K562 (cell line): ENCODE data around the gene CHD2. TPM values are rescaled to one million over a fixed set of nuclear protein-coding genes. Genes with fewer than 3 reads are reported as not detected.

Source experiments
- ATAC-seq: fragments of 200-7000 bp; cut with Tn5 transposase; 3 replicates; pipeline ENCODE4 v1.9.1; 2020; ENCODE audit warnings: moderate library complexity
- BruUV-seq: library from RNA; stranded (reverse); fragments of 400-500 nt; replicated peaks from 2 replicates; lab custom pipeline; 2021; lab: Mats Ljungman, UMichigan
- CTCF ChIA-PET: fragments of 300-600 bp; formaldehyde crosslinking; extraction: SDS; loops from one replicate; lab custom pipeline; 2021; ENCODE audit warnings: low intra/inter-chr PET ratio; lab: Yijun Ruan, JAX
- POLR2A ChIA-PET: fragments of 300-600, 350-650 bp; sonication (Branson Sonifier 250); formaldehyde crosslinking; extraction: SDS; loops from one replicate; lab custom pipeline; 2021; ENCODE audit warnings: antibody characterized with exemption, inconsistent platforms; lab: Yijun Ruan, JAX
- DNase-seq, 4 experiments: peaks; one replicate each; pipeline versions ENCODE4 v3.0.0 to v3.0.0-alpha.2; 2011 to 2018; ENCODE audit warnings: low spot score in 3 of 4, mixed read lengths in 3 of 4; ENCODE audit errors: extremely low read depth in 1 of 4
- FAIRE-seq: peaks from 2 replicates; lab custom pipeline; 2011; peaks lifted over from hg19 to GRCh38; lab: Jason Lieb, UNC
- H2AFZ ChIP-seq: 2 replicates; pipeline ENCODE4 v1.6.0; 2011; ENCODE audit warnings: low read depth, low read length, control low read depth, inconsistent platforms
- H3K27ac ChIP-seq: fragments of 200-600 bp; 3 replicates; pipeline ENCODE4 v1.8.0; 2011; ENCODE audit warnings: low read depth, mild to moderate bottlenecking, control low read depth, inconsistent platforms, low read length, moderate library complexity, mixed read lengths; ENCODE audit errors: extremely low read depth
- H3K27me3 ChIP-seq, 2 experiments: fragments of 300-600 bp in 1 of 2; 2 replicates in 1 of 2; 3 replicates in 1 of 2; pipeline versions ENCODE4 v1.6.0 to v1.8.0; 2011; ENCODE audit warnings: inconsistent platforms in 2 of 2, low read length in 2 of 2, mild to moderate bottlenecking in 1 of 2, mixed read lengths in 1 of 2, moderate library complexity in 1 of 2; ENCODE audit not compliant: control insufficient read depth in 2 of 2, insufficient read depth in 2 of 2
- H3K36me3 ChIP-seq: fragments of 300-600 bp; 3 replicates; pipeline ENCODE4 v1.8.0; 2011; ENCODE audit warnings: mild to moderate bottlenecking, low read length, inconsistent platforms; ENCODE audit not compliant: control insufficient read depth, insufficient read depth
- H3K4me1 ChIP-seq, 2 experiments: fragments of 200-600 bp in 1 of 2; replicated peaks in 1 of 2; 2 replicates in 1 of 2; 3 replicates in 1 of 2; pipeline versions ENCODE4 v1.5.1 to v1.8.0; 2011; ENCODE audit warnings: inconsistent platforms in 2 of 2, low read length in 2 of 2, mild to moderate bottlenecking in 1 of 2, mixed read lengths in 1 of 2, moderate library complexity in 1 of 2; ENCODE audit not compliant: control insufficient read depth in 2 of 2, insufficient read depth in 2 of 2
- H3K4me2 ChIP-seq: 2 replicates; pipeline ENCODE4 v1.6.1; 2011; ENCODE audit warnings: low read length, control low read depth, inconsistent platforms, mixed read lengths; ENCODE audit not compliant: insufficient read depth
- H3K4me3 ChIP-seq: fragments of 200-600 bp; sonication (generic), shearing (Covaris generic); 2 replicates; pipeline ENCODE4 v1.5.1; 2016; ENCODE audit warnings: control low read depth, inconsistent platforms
- H3K79me2 ChIP-seq: fragments of 200-600 bp; 3 replicates; pipeline ENCODE4 v1.8.0; 2011; ENCODE audit warnings: low read length, inconsistent platforms; ENCODE audit not compliant: control insufficient read depth, insufficient read depth
- H3K9ac ChIP-seq, 2 experiments: 2 replicates each; pipeline versions ENCODE4 v1.6.0 to v1.6.1; 2011; ENCODE audit warnings: low read depth in 2 of 2, low read length in 2 of 2, control low read depth in 1 of 2, inconsistent platforms in 1 of 2, mild to moderate bottlenecking in 1 of 2, mixed read lengths in 1 of 2; ENCODE audit not compliant: insufficient read depth in 1 of 2
- H3K9me1 ChIP-seq: one replicate; pipeline ENCODE4 v1.6.0; 2011; ENCODE audit warnings: inconsistent platforms, mild to moderate bottlenecking, low read length, moderate library complexity; ENCODE audit not compliant: control insufficient read depth, insufficient read depth
- H3K9me3 ChIP-seq: replicated peaks from 2 replicates; pipeline ENCODE4 v1.5.1; 2011; ENCODE audit warnings: low read depth, low read length, inconsistent platforms; ENCODE audit not compliant: control insufficient read depth, insufficient read depth
- H4K20me1 ChIP-seq: replicated peaks from 2 replicates; pipeline ENCODE4 v1.6.1; 2011; ENCODE audit warnings: low read length, inconsistent platforms, mixed read lengths; ENCODE audit not compliant: control insufficient read depth, insufficient read depth
- ADNP ChIP-seq: fragments of 200-800 bp; sonication (Bioruptor generic); IDR thresholded peaks from 2 replicates; pipeline ENCODE4 v1.6.1; 2016; ENCODE audit warnings: missing genetic modification characterization, missing compliant biosample characterization
- CHD1 ChIP-seq: fragments of 200-600 bp; sonication (generic); IDR thresholded peaks from one replicate; pipeline ENCODE4 v1.6.1; 2012; ENCODE audit warnings: mild to moderate bottlenecking, moderate library complexity, low read length, inconsistent platforms
- CREM ChIP-seq: IDR thresholded peaks from 2 replicates; pipeline ENCODE4 v1.6.1; 2014; ENCODE audit warnings: antibody characterized with exemption, low read depth
- FOXJ2 ChIP-seq: fragments of 200-800 bp; sonication (Bioruptor generic); IDR thresholded peaks from 2 replicates; pipeline ENCODE4 v1.6.1; 2016; ENCODE audit warnings: missing genetic modification characterization, missing compliant biosample characterization
- FOXM1 ChIP-seq, 2 experiments: fragments of 450-650 bp in 1 of 2; sonication (generic) in 1 of 2; formaldehyde crosslinking in 1 of 2; IDR thresholded peaks; 2 replicates each; pipeline versions ENCODE4 v1.6.1 to v1.9.0; 2017 to 2022; ENCODE audit warnings: low read depth in 2 of 2, mild to moderate bottlenecking in 2 of 2, missing genetic modification reagents in 1 of 2, moderate library complexity in 1 of 2
- IRF1 ChIP-seq: sonication (generic); formaldehyde crosslinking; IDR thresholded peaks from 2 replicates; pipeline ENCODE4 v1.8.0; 2022; ENCODE audit warnings: missing genetic modification reagents, mild to moderate bottlenecking, borderline replicate concordance
- LEF1 ChIP-seq: fragments of 450-650 bp; IDR thresholded peaks from 2 replicates; pipeline ENCODE4 v1.6.1; 2016; ENCODE audit warnings: mild to moderate bottlenecking
- MLLT1 ChIP-seq, 2 experiments: fragments of 450-650 bp; IDR thresholded peaks; 2 replicates each; pipeline ENCODE4 v1.6.1; 2016
- NFRKB ChIP-seq: fragments of 450-650 bp; IDR thresholded peaks from 2 replicates; pipeline ENCODE4 v1.6.1; 2016; ENCODE audit warnings: low read depth
- POLR2A ChIP-seq: fragments of 450-650 bp; conservative IDR thresholded peaks from 2 replicates; pipeline ENCODE4 v1.6.1; 2016
- POLR2H ChIP-seq: IDR thresholded peaks from 2 replicates; pipeline ENCODE4 v1.6.1; 2016; ENCODE audit warnings: missing genetic modification characterization, low read depth, mild to moderate bottlenecking, control low read depth, missing compliant biosample characterization, moderate library complexity
- TAF9B ChIP-seq: fragments of 450-650 bp; IDR thresholded peaks from 2 replicates; pipeline ENCODE4 v1.6.1; 2018; ENCODE audit warnings: mild to moderate bottlenecking; ENCODE audit not compliant: partially characterized antibody
- THAP7 ChIP-seq: fragments of 250-450 bp; sonication (Bioruptor Pico); IDR thresholded peaks from 2 replicates; pipeline ENCODE4 v1.5.0; 2021
- U2AF1 ChIP-seq: fragments of 200-400 bp; formaldehyde crosslinking; optimal IDR thresholded peaks from 2 replicates; pipeline ENCODE3; 2017; ENCODE audit warnings: mild to moderate bottlenecking, low read depth, low read length, moderate library complexity
- WGBS: fragments of 100-300 bp; shearing (Covaris generic); methylation state at CpG from one replicate; pipeline ENCODE4 v1.1.6; 2016; ENCODE audit warnings: low coverage, mixed read lengths; ENCODE audit not compliant: insufficient coverage; ENCODE audit errors: missing lambda C conversion rate; 5-methylcytosine and 5-hydroxymethylcytosine counted together
- in situ Hi-C: fragments of 300-500 bp; cut with MboI; formaldehyde crosslinking; loops from 4 replicates; pipeline ENCODE4 v1.15.0; 2018; ENCODE audit warnings: inconsistent platforms, mixed read lengths
- intact Hi-C: fragments of 100-400 bp; cut with micrococcal nuclease; formaldehyde crosslinking; loops from 2 replicates; pipeline ENCODE4 v1.14.2; 2022
- polyA plus RNA-seq, 8 experiments: library from polyadenylated mRNA; depleted of rRNA in 4 of 8; stranded (reverse) in 5 of 8; unstranded in 3 of 8; fragments of >200 nt; fragmentation: Nextera tagmentation in 2 of 8; fragmentation: Illumina TruSeq in 1 of 8; extraction: Ambion mirVana in 2 of 8; extraction: Trizol in 1 of 8; gene quantifications; 2 replicates each; pipeline versions ENCODE4 v1.2.1 to v1.2.3, GENCODE V29; 2011 to 2014; ENCODE audit warnings: inconsistent platforms in 1 of 8, missing spikeins in 1 of 8
- total RNA-seq, 7 experiments: library from RNA; depleted of rRNA in 6 of 7; stranded (reverse); fragments of >200 nt in 6 of 7; fragmentation: Illumina TruSeq in 2 of 7; extraction: Trizol in 2 of 7; gene quantifications; 2 replicates each; pipeline versions ENCODE4 v1.2.1 to v1.2.3, GENCODE V29; 2011 to 2021; ENCODE audit warnings: low replicate concordance in 1 of 7

CHD2 gene
- total and polyA plus RNA-seq, 9 of the 15 experiments (the other 6 are each of a cell fraction or from before 2014, with no cell fraction given) = 38.9 to 70.8 (median 56.2) TPM

- CTCF ChIA-PET = no interaction called here
- Histone ChIP-seq H3K4me1 (peaks cover 6 to 24% of the 10 kb centered on the region in 2 experiments; a peak in 4 of 5 replicates), H4K20me1 (no peaks in the 10 kb centered on the region), H3K79me2 (peaks cover 79% of the 10 kb centered on the region), H3K9me3 (no peaks in the 10 kb centered on the region), H2AFZ (no peak overlapping the region), H3K9ac (peak overlapping the region; percentile 6 to 94; a peak in 3 of 4 replicates), H3K36me3 (peaks cover 52% of the 10 kb centered on the region), H3K27ac (peak overlapping the region; percentile 86), H3K9me1 (no peaks in the 10 kb centered on the region), H3K4me3 (peak overlapping the region; percentile 91), H3K4me2 (peak overlapping the region; percentile 87), H3K27me3 (no peaks in the 10 kb centered on the region)
- ATAC-seq (no peak), FAIRE-seq (no peak), DNase-seq (no peak)
- POLR2A ChIA-PET = interaction anchor here (1.8 to 9.6 kb wide), 6 partner anchors 11 to 80 kb away, joined by 3 to 110 read pairs (median 36); partner anchors contain the start of gene CHD2
- 0% methylated on average over 12 of the region's 12 CpGs for WGBS
- in situ Hi-C loops (loop anchor here (5.0 kb wide), 1 partner anchor 72 kb away; no protein-coding TSS in a partner anchor), intact Hi-C loops (loop anchor here (2.0 kb wide), 1 partner anchor 65 kb away; no protein-coding TSS in a partner anchor)
- BruUV-seq = TSS peak; percentile 42
- TF ChIP-seq THAP7 (CRISPR knock-in tag) = no peak
- TF ChIP-seq LEF1 = 0 out of 2 replicates have a peak, but pooled peaks have one; percentile 30
- peak; percentile 22 for TF ChIP-seq TAF9B
- 0 out of 2 replicates have a peak, but pooled peaks have one; percentile 3 for TF ChIP-seq POLR2A
- peak; percentile 51 for TF ChIP-seq U2AF1
- TF ChIP-seq MLLT1 (IDR thresholded peaks at IDR 0.05) = peak in 1 of 2 experiments; percentile 66; a peak in 2 of 4 replicates
- 0 out of 2 replicates have a peak, but pooled peaks have one; percentile 19 for TF ChIP-seq CREM
- TF ChIP-seq CHD1 = peak; percentile 39
- TF ChIP-seq IRF1 (CRISPR knock-in tag) = no peak
- TF ChIP-seq NFRKB = 0 out of 2 replicates have a peak, but pooled peaks have one; percentile 1
- 0 out of 2 replicates have a peak, but pooled peaks have one; percentile 19 for TF ChIP-seq FOXM1 (IDR thresholded peaks at IDR 0.05; ENCODE audit: low read depth)
- no peak for TF ChIP-seq FOXM1 (CRISPR knock-in tag; IDR thresholded peaks at IDR 0.05; ENCODE audit: low read depth)
- TF ChIP-seq ADNP = no peak
- peak; percentile 52 for TF ChIP-seq POLR2H (tag)
- TF ChIP-seq FOXJ2 (tag) = 0 out of 2 replicates have a peak, but pooled peaks have one; percentile 25
These were observed 16.2 kb upstream of the CHD2 start for GRCh38 chr15:92883876-92884435.
